Measurements from ENCODE around the gene CYB561.

DNA sequence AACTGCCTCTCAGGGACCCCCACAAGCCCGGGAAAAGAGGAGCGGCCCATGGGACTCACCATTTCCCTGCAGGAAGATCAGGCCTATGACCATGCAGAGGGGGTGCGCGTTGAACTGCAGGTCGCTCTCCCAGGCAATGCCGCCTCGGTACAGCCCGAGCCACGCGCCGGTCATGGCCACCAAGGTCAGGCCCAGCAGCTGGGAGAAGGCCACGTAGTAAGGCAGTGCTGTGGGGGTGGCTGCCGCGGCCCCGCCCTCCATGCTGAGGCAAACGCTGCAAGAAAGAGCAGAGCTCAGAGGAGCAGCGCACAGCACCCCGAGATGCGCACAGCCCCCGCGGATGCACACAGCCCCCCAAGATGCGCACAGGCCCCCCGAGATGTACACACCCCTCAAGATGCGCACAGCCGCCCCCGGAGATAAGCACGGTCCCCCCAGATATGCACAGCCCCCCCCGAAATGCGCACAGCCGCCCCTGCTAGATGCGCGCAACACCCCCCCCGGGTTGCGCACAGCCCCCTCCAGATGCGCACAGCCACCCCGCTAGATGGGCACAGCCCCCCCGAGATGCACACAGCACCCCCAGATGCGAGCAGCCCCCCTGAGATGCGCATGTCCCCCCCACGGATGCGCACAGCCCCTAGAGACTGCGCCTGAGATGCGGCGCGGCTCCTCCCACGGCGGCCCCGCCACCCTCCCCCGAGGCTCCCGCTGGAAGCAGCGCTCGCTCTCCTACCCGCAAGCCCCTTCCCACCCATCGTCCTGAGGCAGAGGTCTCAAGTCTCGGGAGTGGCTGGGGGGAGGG, 8.6 kb downstream of the CYB561 start:
- TF ChIP-seq, protein P1, sequence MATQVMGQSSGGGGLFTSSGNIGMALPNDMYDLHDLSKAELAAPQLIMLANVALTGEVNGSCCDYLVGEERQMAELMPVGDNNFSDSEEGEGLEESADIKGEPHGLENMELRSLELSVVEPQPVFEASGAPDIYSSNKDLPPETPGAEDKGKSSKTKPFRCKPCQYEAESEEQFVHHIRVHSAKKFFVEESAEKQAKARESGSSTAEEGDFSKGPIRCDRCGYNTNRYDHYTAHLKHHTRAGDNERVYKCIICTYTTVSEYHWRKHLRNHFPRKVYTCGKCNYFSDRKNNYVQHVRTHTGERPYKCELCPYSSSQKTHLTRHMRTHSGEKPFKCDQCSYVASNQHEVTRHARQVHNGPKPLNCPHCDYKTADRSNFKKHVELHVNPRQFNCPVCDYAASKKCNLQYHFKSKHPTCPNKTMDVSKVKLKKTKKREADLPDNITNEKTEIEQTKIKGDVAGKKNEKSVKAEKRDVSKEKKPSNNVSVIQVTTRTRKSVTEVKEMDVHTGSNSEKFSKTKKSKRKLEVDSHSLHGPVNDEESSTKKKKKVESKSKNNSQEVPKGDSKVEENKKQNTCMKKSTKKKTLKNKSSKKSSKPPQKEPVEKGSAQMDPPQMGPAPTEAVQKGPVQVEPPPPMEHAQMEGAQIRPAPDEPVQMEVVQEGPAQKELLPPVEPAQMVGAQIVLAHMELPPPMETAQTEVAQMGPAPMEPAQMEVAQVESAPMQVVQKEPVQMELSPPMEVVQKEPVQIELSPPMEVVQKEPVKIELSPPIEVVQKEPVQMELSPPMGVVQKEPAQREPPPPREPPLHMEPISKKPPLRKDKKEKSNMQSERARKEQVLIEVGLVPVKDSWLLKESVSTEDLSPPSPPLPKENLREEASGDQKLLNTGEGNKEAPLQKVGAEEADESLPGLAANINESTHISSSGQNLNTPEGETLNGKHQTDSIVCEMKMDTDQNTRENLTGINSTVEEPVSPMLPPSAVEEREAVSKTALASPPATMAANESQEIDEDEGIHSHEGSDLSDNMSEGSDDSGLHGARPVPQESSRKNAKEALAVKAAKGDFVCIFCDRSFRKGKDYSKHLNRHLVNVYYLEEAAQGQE (IDR thresholded peaks at IDR 0.05; ENCODE audit: insufficient read depth in 1 of 2, low read depth in 2 of 2, low read length in 2 of 2) = no peak
- no peak for TF ChIP-seq POLR2AphosphoS5 (IDR thresholded peaks at IDR 0.05; ENCODE audit: low read depth, low read length)
- TF ChIP-seq SIN3A (IDR thresholded peaks at IDR 0.05; ENCODE audit: borderline replicate concordance, insufficient read depth, low read length) = no peak
